Measurements from ENCODE around the gene CDYL.

GRCh38 chr6:4805553-4806336, 29.5 kb downstream of the CDYL start:
- TF ChIP-seq CEBPB (IDR thresholded peaks at IDR 0.05; ENCODE audit: low read depth, low read length) (no peak), POLR2A (IDR thresholded peaks at IDR 0.05; ENCODE audit: low read depth, low read length) (no peak), BHLHE40 (IDR thresholded peaks at IDR 0.05; ENCODE audit: low read depth, low read length) (no peak), RAD21 (IDR thresholded peaks at IDR 0.05; ENCODE audit: low read length) (peak; percentile 56)
- TF ChIP-seq, protein P1, sequence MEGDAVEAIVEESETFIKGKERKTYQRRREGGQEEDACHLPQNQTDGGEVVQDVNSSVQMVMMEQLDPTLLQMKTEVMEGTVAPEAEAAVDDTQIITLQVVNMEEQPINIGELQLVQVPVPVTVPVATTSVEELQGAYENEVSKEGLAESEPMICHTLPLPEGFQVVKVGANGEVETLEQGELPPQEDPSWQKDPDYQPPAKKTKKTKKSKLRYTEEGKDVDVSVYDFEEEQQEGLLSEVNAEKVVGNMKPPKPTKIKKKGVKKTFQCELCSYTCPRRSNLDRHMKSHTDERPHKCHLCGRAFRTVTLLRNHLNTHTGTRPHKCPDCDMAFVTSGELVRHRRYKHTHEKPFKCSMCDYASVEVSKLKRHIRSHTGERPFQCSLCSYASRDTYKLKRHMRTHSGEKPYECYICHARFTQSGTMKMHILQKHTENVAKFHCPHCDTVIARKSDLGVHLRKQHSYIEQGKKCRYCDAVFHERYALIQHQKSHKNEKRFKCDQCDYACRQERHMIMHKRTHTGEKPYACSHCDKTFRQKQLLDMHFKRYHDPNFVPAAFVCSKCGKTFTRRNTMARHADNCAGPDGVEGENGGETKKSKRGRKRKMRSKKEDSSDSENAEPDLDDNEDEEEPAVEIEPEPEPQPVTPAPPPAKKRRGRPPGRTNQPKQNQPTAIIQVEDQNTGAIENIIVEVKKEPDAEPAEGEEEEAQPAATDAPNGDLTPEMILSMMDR (conservative IDR thresholded peaks at IDR 0.05; ENCODE audit: low read depth, low read length) = peak; percentile 53

Measured in IMR-90 (cell line).